IPS DF 19.7 (cell line): ENCODE results near the gene COLEC12.

Experiments
- DNase-seq: peaks from one replicate; pipeline ENCODE4 v3.0.0-alpha.2; 2013; ENCODE audit warnings: low read depth, low spot score

Gene COLEC12

GRCh38 chr18:289026-289425 lies 211.5 kb downstream of the COLEC12 start:
- no peak for DNase-seq

GRCh38 chr18:286515-287310 lies 213.8 kb downstream of the COLEC12 start:
- DNase-seq, result no peak

- DNase-seq, result no peak
These were observed 214.7 kb downstream of the COLEC12 start for GRCh38 chr18:285817-286216.

- no peak for DNase-seq
These were observed 225.0 kb downstream of the COLEC12 start for GRCh38 chr18:275486-275885.

GRCh38 chr18:274313-274712 lies 226.2 kb downstream of the COLEC12 start:
- DNase-seq, result no peak

- no peak for DNase-seq
These were observed 227.0 kb downstream of the COLEC12 start for GRCh38 chr18:273525-273924.

GRCh38 chr18:272650-273049 lies 227.9 kb downstream of the COLEC12 start:
- no peak for DNase-seq

- DNase-seq, result no peak
These were observed 230.9 kb downstream of the COLEC12 start for GRCh38 chr18:269480-270095.

GRCh38 chr18:267688-268552 lies 232.6 kb downstream of the COLEC12 start, which contains the start of gene THOC1:
THOC1 (minus strand) TSS chr18:268047; CDS start chr18:268019, 28 bp downstream.
- peak; percentile 65 for DNase-seq

GRCh38 chr18:267380-267687 lies 233.2 kb downstream of the COLEC12 start:
- DNase-seq, result no peak
